Naive B cell (primary cell): Measurements from ENCODE around the gene ITPR2. TPM values are rescaled to one million over a fixed set of nuclear protein-coding genes. Genes with fewer than 3 reads are reported as not detected.
A peak's percentile ranks its signal among the peaks of the same experiment; 100 is the strongest.
"Not testable (repeated sequence)": the region's sequence is repeated elsewhere in the genome, so short reads cannot be mapped to it uniquely, and the experiment has no call there.

Experiments
- ATAC-seq, 2 donors: fragments of 150-1000 bp; cut with Tn5 transposase; 2 replicates each; pipeline ENCODE4 v1.10.0; 2021; ENCODE audit warnings: low read depth in 2 of 2, mild to moderate bottlenecking in 2 of 2, moderate library complexity in 2 of 2
- DNase-seq: peaks from one replicate; pipeline ENCODE4 v3.0.0; 2022
- H3K27ac Mint-ChIP-seq, 6 donors: one replicate each; pipeline ENCODE4 v1.8.0; 2020 to 2022; ENCODE audit warnings: mild to moderate bottlenecking in 6 of 6, mixed read lengths in 6 of 6, moderate library complexity in 5 of 6, inconsistent platforms in 2 of 6
- H3K27me3 Mint-ChIP-seq, 3 donors: one replicate each; pipeline ENCODE4 v1.8.0; 2021 to 2022; ENCODE audit warnings: mixed read lengths in 3 of 3, mild to moderate bottlenecking in 1 of 3
- H3K36me3 Mint-ChIP-seq, 2 donors: one replicate each; pipeline ENCODE4 v1.8.0; 2020 to 2022; ENCODE audit warnings: mixed read lengths in 2 of 2, inconsistent platforms in 1 of 2, mild to moderate bottlenecking in 1 of 2
- H3K4me1 Mint-ChIP-seq, 3 donors: one replicate each; pipeline ENCODE4 v1.8.0; 2020 to 2022; ENCODE audit warnings: mixed read lengths in 3 of 3, inconsistent platforms in 1 of 3, mild to moderate bottlenecking in 1 of 3, moderate library complexity in 1 of 3
- H3K4me3 Mint-ChIP-seq, 8 donors: one replicate each; pipeline ENCODE4 v1.8.0; 2020 to 2022; ENCODE audit warnings: mild to moderate bottlenecking in 8 of 8, mixed read lengths in 8 of 8, moderate library complexity in 8 of 8, inconsistent platforms in 2 of 8
- H3K9me3 Mint-ChIP-seq, 7 donors: one replicate each; pipeline ENCODE4 v1.8.0; 2020 to 2022; ENCODE audit warnings: mixed read lengths in 7 of 7, mild to moderate bottlenecking in 5 of 7, inconsistent platforms in 2 of 7, moderate library complexity in 1 of 7
- polyA plus RNA-seq, 6 donors: library from polyadenylated mRNA; unstranded; fragments of 300-500 nt; fragmentation: Illumina TruSeq; gene quantifications; one replicate each; pipeline ENCODE4 v1.2.3, GENCODE V29; 2021; ENCODE audit warnings: low read depth in 6 of 6

The ITPR2 gene
- polyA plus RNA-seq, 6 donors from 2014 or later = 6.7 to 23.6 (median 20.6) TPM

GRCh38 chr12:26335651-26336050, 497.3 kb downstream of the ITPR2 start:
- Mint-ChIP-seq H3K27me3 (no peaks in the 10 kb centered on the region), H3K9me3 (no peaks in the 10 kb centered on the region), H3K4me3 (no peak overlapping the region), H3K4me1 (peaks cover 5 to 7% (median 6%) of the 10 kb centered on the region in 3 donors), H3K36me3 (peaks cover 16 to 21% of the 10 kb centered on the region in 2 donors), H3K27ac (no peak overlapping the region)
- DNase-seq = no peak
- no peak for ATAC-seq

GRCh38 chr12:26334621-26335124, 498.3 kb downstream of the ITPR2 start:
- H3K9me3 Mint-ChIP-seq = no peaks in the 10 kb centered on the region

GRCh38 chr12:26331960-26332359, 501.0 kb downstream of the ITPR2 start:
- H3K27ac Mint-ChIP-seq = peak overlapping the region in 1 of 6 donors; percentile 69
- DNase-seq (no peak), ATAC-seq (no peak)
- peaks cover 0 to 14% of the 10 kb centered on the region in 2 donors for H3K36me3 Mint-ChIP-seq
- no peaks in the 10 kb centered on the region for H3K27me3 Mint-ChIP-seq
- no peak overlapping the region for H3K4me3 Mint-ChIP-seq
- H3K9me3 Mint-ChIP-seq = peaks cover 0 to 2% (median 0%) of the 10 kb centered on the region in 7 donors
- peaks cover 18 to 23% (median 18%) of the 10 kb centered on the region in 3 donors for H3K4me1 Mint-ChIP-seq

More at GRCh38 chr12:26334621-26335124, 498.3 kb downstream of the ITPR2 start:
- H3K27ac Mint-ChIP-seq = peak overlapping the region in 1 of 6 donors; percentile 49
- peak overlapping the region in 1 of 8 donors; percentile 75 for H3K4me3 Mint-ChIP-seq
- H3K4me1 Mint-ChIP-seq = peaks cover 0 to 4% (median 0%) of the 10 kb centered on the region in 3 donors
- H3K36me3 Mint-ChIP-seq = peaks cover 15 to 21% of the 10 kb centered on the region in 2 donors
- ATAC-seq (no peak), DNase-seq (no peak)
- H3K27me3 Mint-ChIP-seq = no peaks in the 10 kb centered on the region

- H3K4me3 Mint-ChIP-seq = no peak overlapping the region
- peaks cover 0 to 2% (median 0%) of the 10 kb centered on the region in 7 donors for H3K9me3 Mint-ChIP-seq
- H3K36me3 Mint-ChIP-seq = peaks cover 0 to 14% of the 10 kb centered on the region in 2 donors
- peaks cover 18 to 23% (median 18%) of the 10 kb centered on the region in 3 donors for H3K4me1 Mint-ChIP-seq
- no peak for ATAC-seq
- no peak for DNase-seq
- H3K27me3 Mint-ChIP-seq = no peaks in the 10 kb centered on the region
- peak overlapping the region in 1 of 6 donors; percentile 72 for H3K27ac Mint-ChIP-seq
These were observed 501.9 kb downstream of the ITPR2 start for GRCh38 chr12:26331136-26331535.

- Mint-ChIP-seq H3K9me3 (peaks cover 0 to 2% (median 0%) of the 10 kb centered on the region in 7 donors), H3K4me1 (peaks cover 18 to 23% (median 18%) of the 10 kb centered on the region in 3 donors), H3K36me3 (no peaks in the 10 kb centered on the region), H3K27ac (peak overlapping the region; percentile 0 to 82 (median 47)), H3K27me3 (no peaks in the 10 kb centered on the region), H3K4me3 (peak overlapping the region in 6 of 8 donors; percentile 41 to 86 (median 62))
- peak; percentile 54 for DNase-seq
- peak; percentile 96 to 97 for ATAC-seq
These were observed 504.9 kb downstream of the ITPR2 start for GRCh38 chr12:26327975-26328644.

DNA sequence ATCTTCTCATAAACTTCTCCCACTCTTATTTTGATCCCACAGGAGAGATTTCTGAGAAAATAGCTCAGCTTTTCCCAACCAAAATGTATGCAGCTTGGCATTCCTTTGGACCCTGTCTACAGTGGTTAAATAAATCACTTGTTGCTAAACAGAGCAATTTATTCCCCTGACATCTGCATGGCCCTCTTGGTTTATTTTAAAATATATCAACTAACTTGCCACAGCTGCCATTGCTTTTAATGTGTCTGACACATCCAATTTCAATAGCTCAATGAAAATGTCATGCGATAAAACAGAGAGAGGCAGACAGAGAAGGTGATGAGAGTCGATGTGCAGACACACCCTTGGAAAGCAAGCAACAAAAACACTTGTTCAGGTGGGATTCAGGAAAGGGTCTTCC, 509.3 kb downstream of the ITPR2 start:
- H3K4me3 Mint-ChIP-seq = no peak overlapping the region
- peaks cover 14 to 29% (median 26%) of the 10 kb centered on the region in 3 donors for H3K4me1 Mint-ChIP-seq
- H3K27me3 Mint-ChIP-seq = no peaks in the 10 kb centered on the region
- peaks cover 0 to 8% (median 0%) of the 10 kb centered on the region in 7 donors for H3K9me3 Mint-ChIP-seq
- DNase-seq (no peak), ATAC-seq (no peak)
- H3K27ac Mint-ChIP-seq = no peak overlapping the region
- peaks cover 0 to 11% of the 10 kb centered on the region in 2 donors for H3K36me3 Mint-ChIP-seq

DNA sequence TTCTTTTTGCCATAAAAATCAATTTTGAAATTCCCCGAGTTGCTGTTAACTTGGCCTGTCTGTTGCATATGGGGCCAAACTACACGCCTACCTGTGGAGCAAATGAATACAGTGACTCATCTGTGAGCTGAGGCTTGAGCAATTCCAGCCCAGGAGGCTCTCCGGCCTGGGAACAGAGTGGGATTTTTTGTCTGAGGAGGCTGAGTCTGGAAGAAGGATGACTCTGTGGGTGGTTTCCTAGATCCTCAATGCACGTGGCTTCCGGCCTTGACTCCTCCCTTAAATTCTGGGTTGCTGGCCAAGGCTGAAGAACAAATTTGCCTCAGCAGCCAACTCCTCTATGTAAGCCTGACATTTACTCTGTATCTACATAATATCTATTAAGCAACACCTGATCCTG, 513.5 kb downstream of the ITPR2 start:
- H3K9me3 Mint-ChIP-seq = peaks cover 0 to 15% (median 5%) of the 10 kb centered on the region in 7 donors
- no peak for ATAC-seq
- H3K27ac Mint-ChIP-seq = no peak overlapping the region
- peaks cover 0 to 9% (median 0%) of the 10 kb centered on the region in 3 donors for H3K27me3 Mint-ChIP-seq
- peaks cover 19 to 29% (median 26%) of the 10 kb centered on the region in 3 donors for H3K4me1 Mint-ChIP-seq
- no peak for DNase-seq
- peaks cover 0 to 18% of the 10 kb centered on the region in 2 donors for H3K36me3 Mint-ChIP-seq
- H3K4me3 Mint-ChIP-seq = no peak overlapping the region

DNA sequence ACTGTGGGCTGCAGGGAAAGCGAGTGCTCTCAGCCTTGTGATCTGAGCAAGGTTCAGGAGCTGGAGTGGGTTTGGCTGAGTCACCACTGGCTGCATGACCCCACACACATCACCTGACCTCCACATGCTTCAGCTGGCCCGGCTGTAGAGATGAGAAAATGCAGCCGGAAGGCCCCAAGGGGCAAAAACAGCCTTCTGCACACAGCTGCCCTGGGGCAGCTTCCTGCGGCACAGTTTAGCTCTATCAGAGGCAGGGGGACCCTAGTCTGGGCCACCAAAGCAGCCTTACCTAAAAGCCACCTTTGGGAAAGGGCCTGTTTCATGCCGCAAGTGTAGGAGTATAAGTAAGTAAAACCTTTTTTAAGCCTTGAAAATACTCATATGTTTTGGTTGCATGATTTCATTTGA, 514.3 kb downstream of the ITPR2 start:
- peak; percentile 10 for DNase-seq
- Mint-ChIP-seq H3K27ac (peak overlapping the region in 2 of 6 donors; percentile 54 to 57), H3K4me3 (peak overlapping the region in 5 of 8 donors; percentile 6 to 57 (median 31))

DNA sequence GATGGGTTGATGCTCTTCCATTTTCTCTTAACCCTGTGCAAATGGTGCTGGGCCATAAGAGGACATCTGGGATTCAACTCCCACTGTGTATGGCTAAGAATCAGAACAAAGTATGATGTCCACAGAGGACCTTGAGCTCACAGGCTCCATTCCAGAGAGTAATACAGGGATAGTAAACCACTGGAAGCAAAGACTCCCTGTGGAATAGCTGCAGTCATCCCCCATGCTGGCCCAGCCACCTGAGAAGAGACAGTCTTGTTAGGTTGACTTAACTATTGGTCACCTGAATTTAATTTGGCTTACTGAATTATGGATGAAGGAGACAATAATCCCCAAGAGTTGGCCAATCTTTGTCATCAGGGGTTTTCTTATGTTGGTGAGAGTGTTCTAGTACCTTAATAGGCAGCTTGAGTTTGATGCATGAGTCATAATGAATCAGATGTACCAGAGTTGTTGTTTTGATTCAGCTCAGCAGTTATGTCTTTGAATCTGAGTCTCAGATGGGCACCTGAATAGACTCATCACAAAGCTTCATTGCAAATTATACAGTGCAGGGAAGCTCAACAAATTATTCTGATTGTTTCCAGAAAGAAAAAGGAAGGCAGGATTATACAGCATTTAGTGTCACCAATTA, 514.9 kb downstream of the ITPR2 start:
- ATAC-seq = peak in 1 of 2 donors; percentile 40
- Mint-ChIP-seq H3K36me3 (peaks cover 6 to 31% of the 10 kb centered on the region in 2 donors), H3K27me3 (peaks cover 0 to 9% (median 5%) of the 10 kb centered on the region in 3 donors), H3K9me3 (peaks cover 4 to 29% (median 15%) of the 10 kb centered on the region in 7 donors), H3K4me3 (peak overlapping the region in 2 of 8 donors; percentile 6 to 30), H3K27ac (peak overlapping the region in 2 of 6 donors; percentile 28 to 70), H3K4me1 (peaks cover 19 to 29% (median 26%) of the 10 kb centered on the region in 3 donors)
- DNase-seq = no peak

More for the DNA sequence above, 514.3 kb downstream of the ITPR2 start:
- Mint-ChIP-seq H3K9me3 (peaks cover 2 to 23% (median 9%) of the 10 kb centered on the region in 7 donors), H3K36me3 (peaks cover 2 to 25% of the 10 kb centered on the region in 2 donors), H3K4me1 (peaks cover 19 to 29% (median 26%) of the 10 kb centered on the region in 3 donors), H3K27me3 (peaks cover 0 to 9% (median 0%) of the 10 kb centered on the region in 3 donors)
- ATAC-seq = peak; percentile 65 to 86

DNA sequence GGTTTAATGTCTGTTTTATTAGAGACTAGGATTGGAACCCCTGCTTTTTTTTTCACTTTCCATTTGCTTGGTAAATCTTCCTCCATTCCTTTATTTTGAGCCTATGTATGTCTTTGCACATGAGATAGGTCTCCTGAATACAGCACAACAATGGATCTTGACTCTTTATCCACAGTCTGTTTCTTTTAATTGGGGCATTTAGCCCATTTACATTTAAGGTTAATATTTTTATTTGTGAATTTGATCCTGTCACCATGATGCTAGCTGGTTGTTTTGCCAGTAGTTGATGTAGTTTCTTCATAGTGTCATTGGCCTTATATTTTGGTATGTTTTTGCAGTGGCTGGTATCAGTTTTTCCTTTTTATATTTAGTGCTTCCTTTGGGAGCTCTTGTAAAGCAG, 518.9 kb downstream of the ITPR2 start:
- peaks cover 14 to 20% (median 19%) of the 10 kb centered on the region in 3 donors for H3K4me1 Mint-ChIP-seq
- not testable (repeated sequence) for H3K27ac Mint-ChIP-seq, H3K4me3 Mint-ChIP-seq, H3K27me3 Mint-ChIP-seq, ATAC-seq, DNase-seq
- peaks cover 10 to 35% (median 21%) of the 10 kb centered on the region in 7 donors for H3K9me3 Mint-ChIP-seq
- H3K36me3 Mint-ChIP-seq = peaks cover 6 to 24% of the 10 kb centered on the region in 2 donors

GRCh38 chr12:26310489-26310888, 522.5 kb downstream of the ITPR2 start:
- ATAC-seq, H3K27ac Mint-ChIP-seq, DNase-seq, H3K4me1 Mint-ChIP-seq, H3K4me3 Mint-ChIP-seq, H3K27me3 Mint-ChIP-seq: not testable (repeated sequence)
- Mint-ChIP-seq H3K9me3 (peaks cover 10 to 35% (median 21%) of the 10 kb centered on the region in 7 donors), H3K36me3 (peaks cover 6 to 24% of the 10 kb centered on the region in 2 donors)

GRCh38 chr12:26309634-26310033, 523.4 kb downstream of the ITPR2 start:
- Mint-ChIP-seq H3K27me3 (peaks cover 0 to 6% (median 0%) of the 10 kb centered on the region in 3 donors), H3K27ac (no peak overlapping the region), H3K4me1 (no peaks in the 10 kb centered on the region), H3K9me3 (peaks cover 10 to 30% (median 19%) of the 10 kb centered on the region in 7 donors), H3K36me3 (peaks cover 6 to 17% of the 10 kb centered on the region in 2 donors), H3K4me3 (no peak overlapping the region)
- DNase-seq (no peak), ATAC-seq (no peak)

- Mint-ChIP-seq H3K9me3 (peaks cover 0 to 2% (median 0%) of the 10 kb centered on the region in 7 donors), H3K27me3 (no peaks in the 10 kb centered on the region), H3K4me3 (no peak overlapping the region), H3K36me3 (no peaks in the 10 kb centered on the region), H3K27ac (no peak overlapping the region), H3K4me1 (peaks cover 5 to 12% (median 7%) of the 10 kb centered on the region in 3 donors)
- DNase-seq (no peak), ATAC-seq (no peak)
These were observed 528.7 kb downstream of the ITPR2 start for GRCh38 chr12:26304273-26304672.
